PC-3 (cell line): ENCODE measurements around the gene RENBP. TPM values are rescaled to one million over a fixed set of nuclear protein-coding genes. Genes with fewer than 3 reads are reported as not detected.

Experiments
- ATAC-seq: fragments of 200-7000 bp; cut with Tn5 transposase; 2 replicates; pipeline ENCODE4 v1.9.1; 2020; ENCODE audit warnings: mild to moderate bottlenecking, moderate library complexity
- BruUV-seq: library from RNA; stranded (reverse); fragments of 400-500 nt; replicated peaks from 2 replicates; lab custom pipeline; 2021; lab: Mats Ljungman, UMichigan
- CTCF ChIA-PET: fragments of 300-600 bp; sonication (Branson Sonifier 250); formaldehyde crosslinking; loops from one replicate; lab custom pipeline; 2022; ENCODE audit warnings: antibody characterized with exemption; lab: Charles Lee
- POLR2A ChIA-PET: fragments of 300-600 bp; sonication (Branson Sonifier 250); formaldehyde crosslinking; loops from one replicate; lab custom pipeline; 2022; ENCODE audit warnings: antibody characterized with exemption; ENCODE audit not compliant: unreplicated experiment; lab: Charles Lee
- DNase-seq: peaks from one replicate; pipeline ENCODE4 v3.0.0-alpha.2; 2015
- H2AFZ ChIP-seq: fragments of 300-600 bp; sonication (generic); 2 replicates; pipeline ENCODE4 v1.6.0; 2016; ENCODE audit warnings: antibody characterized with exemption, low read length
- H3F3A ChIP-seq: fragments of 300-600 bp; sonication (generic); one replicate; pipeline ENCODE4 v1.6.0; 2017; ENCODE audit warnings: antibody characterized with exemption, low read length, control low read depth, mild to moderate bottlenecking; ENCODE audit not compliant: unreplicated experiment
- H3K27ac ChIP-seq: fragments of 300-600 bp; sonication (generic); 2 replicates; pipeline ENCODE4 v1.5.1; 2016; ENCODE audit warnings: mild to moderate bottlenecking, low read length
- H3K27me3 ChIP-seq: fragments of 300-600 bp; sonication (generic); 2 replicates; pipeline ENCODE4 v1.6.1; 2016; ENCODE audit warnings: low read length, mixed read lengths
- H3K36me3 ChIP-seq: fragments of 300-600 bp; sonication (generic); 2 replicates; pipeline ENCODE4 v1.6.1; 2016; ENCODE audit warnings: low read depth, mixed run types, low read length, mixed read lengths
- H3K4me1 ChIP-seq: fragments of 300-600 bp; sonication (generic); 2 replicates; pipeline ENCODE4 v1.5.1; 2016; ENCODE audit warnings: low read length; ENCODE audit not compliant: insufficient read depth
- H3K4me2 ChIP-seq: fragments of 300-600 bp; sonication (generic); 2 replicates; pipeline ENCODE4 v1.6.0; 2016; ENCODE audit warnings: low read length
- H3K4me3 ChIP-seq: fragments of 300-600 bp; sonication (generic); 2 replicates; pipeline ENCODE4 v1.5.1; 2016; ENCODE audit warnings: mild to moderate bottlenecking, low read length, mixed read lengths
- H3K79me2 ChIP-seq: fragments of 300-600 bp; sonication (generic); 2 replicates; pipeline ENCODE4 v1.6.1; 2017; ENCODE audit warnings: low read length, mixed read lengths
- H3K9ac ChIP-seq: fragments of 300-600 bp; sonication (generic); 2 replicates; pipeline ENCODE4 v1.6.0; 2016; ENCODE audit warnings: mild to moderate bottlenecking, low read length
- H3K9me2 ChIP-seq: fragments of 300-600 bp; sonication (generic); replicated peaks from 2 replicates; pipeline ENCODE4 v1.6.1; 2016; ENCODE audit warnings: mixed run types, low read length, mixed read lengths
- H3K9me3 ChIP-seq: fragments of 300-600 bp; sonication (generic); 2 replicates; pipeline ENCODE4 v1.6.1; 2016; ENCODE audit warnings: low read length, mixed read lengths
- H4K20me1 ChIP-seq: fragments of 300-600 bp; sonication (generic); 2 replicates; pipeline ENCODE4 v1.6.1; 2016; ENCODE audit warnings: low read length, mixed read lengths
- EZH2 ChIP-seq: fragments of 300-600 bp; sonication (generic); IDR thresholded peaks from one replicate; pipeline ENCODE4 v1.6.1; 2017; ENCODE audit warnings: antibody characterized with exemption, mild to moderate bottlenecking, low read length; ENCODE audit not compliant: unreplicated experiment
- EZH2phosphoT487 ChIP-seq: fragments of 300-600 bp; sonication (generic); IDR thresholded peaks from 2 replicates; pipeline ENCODE4 v1.6.1; 2018; ENCODE audit warnings: mild to moderate bottlenecking, antibody characterized with exemption, low read length, borderline replicate concordance
- intact Hi-C: fragments of 100-400 bp; cut with micrococcal nuclease; formaldehyde crosslinking; loops from 2 replicates; pipeline ENCODE4 v1.9.0; 2023
- total RNA-seq: library from RNA; depleted of rRNA; stranded (reverse); fragments of >200 nt; gene quantifications from 2 replicates; pipeline ENCODE4 v1.2.3, GENCODE V29; 2014
- TF ChIP-seq, protein P1 (sequence below): fragments of 300-600 bp; sonication (generic); conservative IDR thresholded peaks from 2 replicates; pipeline ENCODE4 v1.5.1; 2017; ENCODE audit warnings: antibody characterized with exemption, low read depth, mild to moderate bottlenecking, low read length

RENBP gene
- total RNA-seq, 1 experiment from 2014 or later, result not detected

DNA sequence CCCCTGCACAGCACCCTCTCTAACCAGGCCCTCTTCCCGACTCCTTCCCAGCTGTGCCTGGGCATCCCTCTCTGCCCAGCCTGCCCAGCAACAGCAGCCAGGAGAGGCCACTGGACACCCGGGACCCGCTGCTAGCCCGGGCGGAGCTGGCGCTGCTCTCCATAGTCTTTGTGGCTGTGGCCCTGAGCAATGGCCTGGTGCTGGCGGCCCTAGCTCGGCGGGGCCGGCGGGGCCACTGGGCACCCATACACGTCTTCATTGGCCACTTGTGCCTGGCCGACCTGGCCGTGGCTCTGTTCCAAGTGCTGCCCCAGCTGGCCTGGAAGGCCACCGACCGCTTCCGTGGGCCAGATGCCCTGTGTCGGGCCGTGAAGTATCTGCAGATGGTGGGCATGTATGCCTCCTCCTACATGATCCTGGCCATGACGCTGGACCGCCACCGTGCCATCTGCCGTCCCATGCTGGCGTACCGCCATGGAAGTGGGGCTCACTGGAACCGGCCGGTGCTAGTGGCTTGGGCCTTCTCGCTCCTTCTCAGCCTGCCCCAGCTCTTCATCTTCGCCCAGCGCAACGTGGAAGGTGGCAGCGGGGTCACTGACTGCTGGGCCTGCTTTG, 38.9 kb downstream of the RENBP start:
- no peak for TF ChIP-seq EZH2phosphoT487
- TF ChIP-seq EZH2, result no peak
- TF ChIP-seq, protein P1, sequence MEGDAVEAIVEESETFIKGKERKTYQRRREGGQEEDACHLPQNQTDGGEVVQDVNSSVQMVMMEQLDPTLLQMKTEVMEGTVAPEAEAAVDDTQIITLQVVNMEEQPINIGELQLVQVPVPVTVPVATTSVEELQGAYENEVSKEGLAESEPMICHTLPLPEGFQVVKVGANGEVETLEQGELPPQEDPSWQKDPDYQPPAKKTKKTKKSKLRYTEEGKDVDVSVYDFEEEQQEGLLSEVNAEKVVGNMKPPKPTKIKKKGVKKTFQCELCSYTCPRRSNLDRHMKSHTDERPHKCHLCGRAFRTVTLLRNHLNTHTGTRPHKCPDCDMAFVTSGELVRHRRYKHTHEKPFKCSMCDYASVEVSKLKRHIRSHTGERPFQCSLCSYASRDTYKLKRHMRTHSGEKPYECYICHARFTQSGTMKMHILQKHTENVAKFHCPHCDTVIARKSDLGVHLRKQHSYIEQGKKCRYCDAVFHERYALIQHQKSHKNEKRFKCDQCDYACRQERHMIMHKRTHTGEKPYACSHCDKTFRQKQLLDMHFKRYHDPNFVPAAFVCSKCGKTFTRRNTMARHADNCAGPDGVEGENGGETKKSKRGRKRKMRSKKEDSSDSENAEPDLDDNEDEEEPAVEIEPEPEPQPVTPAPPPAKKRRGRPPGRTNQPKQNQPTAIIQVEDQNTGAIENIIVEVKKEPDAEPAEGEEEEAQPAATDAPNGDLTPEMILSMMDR, result no peak
- no TSS peak for BruUV-seq
- H3K4me1 ChIP-seq, result peaks cover 8% of the 10 kb centered on the region; the same call in 1 of the 2 replicates
- no peak overlapping the region for H3K4me2 ChIP-seq
- H3K27ac ChIP-seq, result no peak overlapping the region
- DNase-seq, result no peak
- no peaks in the 10 kb centered on the region for H4K20me1 ChIP-seq
- H3K9me3 ChIP-seq, result no peaks in the 10 kb centered on the region
- H3K9me2 ChIP-seq, result no peaks in the 10 kb centered on the region
- H3F3A ChIP-seq, result no peaks in the 10 kb centered on the region
- no peaks in the 10 kb centered on the region for H3K36me3 ChIP-seq
- no peak overlapping the region for H2AFZ ChIP-seq
- intact Hi-C loops, result no loop called here
- no peak overlapping the region for H3K9ac ChIP-seq
- H3K4me3 ChIP-seq, result no peak overlapping the region
- ATAC-seq, result no peak
- no peaks in the 10 kb centered on the region for H3K27me3 ChIP-seq
- CTCF ChIA-PET, result no interaction called here
- no peaks in the 10 kb centered on the region for H3K79me2 ChIP-seq
- POLR2A ChIA-PET, result no interaction called here

- no peaks in the 10 kb centered on the region for H3F3A ChIP-seq
- intact Hi-C loops, result no loop called here
- H3K9me3 ChIP-seq, result no peaks in the 10 kb centered on the region
- TF ChIP-seq, protein P1, result no peak
- TF ChIP-seq EZH2 (no peak), EZH2phosphoT487 (no peak)
- no peak within 1 kb of the TSS for H3K9ac ChIP-seq
- ATAC-seq, result no peak
- no peak within 1 kb of the TSS for H3K27ac ChIP-seq
- H3K79me2 ChIP-seq, result no peaks in the 10 kb centered on the region
- H3K4me1 ChIP-seq, result peaks cover 9% of the 10 kb centered on the region; the same call in 1 of the 2 replicates
- CTCF ChIA-PET, result no interaction called here
- H3K4me2 ChIP-seq, result no peak within 1 kb of the TSS
- no peak for DNase-seq
- H3K36me3 ChIP-seq, result no peaks in the 10 kb centered on the region
- no peaks in the 10 kb centered on the region for H4K20me1 ChIP-seq
- no peak within 1 kb of the TSS for H3K4me3 ChIP-seq
- BruUV-seq, result no TSS peak
- H3K9me2 ChIP-seq, result no peaks in the 10 kb centered on the region
- H3K27me3 ChIP-seq, result no peaks in the 10 kb centered on the region
- H2AFZ ChIP-seq, result no peak within 1 kb of the TSS
- POLR2A ChIA-PET, result no interaction called here
Observed at GRCh38 chrX:153903991-153904957, 40.2 kb downstream of the RENBP start, which contains the start of gene AVPR2. TSS of gene AVPR2 (plus strand) at chrX:153904673. CDS start at chrX:153905146, 473 bp downstream.
